Measurements from ENCODE around the gene YEATS4.

DNA sequence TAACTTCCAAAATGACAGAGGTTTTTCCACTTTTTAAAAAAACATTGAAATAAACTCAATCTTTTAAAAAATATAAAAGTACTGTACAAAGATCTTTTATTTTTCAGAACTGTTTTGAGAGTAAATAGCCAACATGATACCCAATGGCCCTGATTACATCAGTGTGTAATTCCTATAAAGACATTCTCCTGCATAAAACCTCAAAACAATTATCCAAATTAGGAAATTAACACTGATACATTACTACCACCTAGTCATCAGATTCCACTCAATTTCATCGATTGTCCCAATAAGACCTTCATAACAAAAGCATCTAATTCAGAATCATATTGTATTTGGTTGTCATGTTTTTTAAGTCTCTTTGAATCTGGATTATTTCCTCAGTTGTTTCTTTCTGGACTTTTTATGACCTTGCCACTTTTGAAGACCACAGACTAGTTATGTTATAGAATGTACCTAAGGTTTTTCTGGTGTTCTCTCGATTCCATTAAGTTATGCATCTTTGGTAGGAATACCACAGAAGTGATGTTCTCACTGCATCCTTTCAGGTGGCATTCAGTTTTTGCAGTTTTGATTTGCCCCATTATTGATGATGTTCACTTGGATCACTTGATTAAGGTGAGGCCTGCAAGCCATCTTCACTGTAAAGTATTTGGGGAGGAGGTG is 4.0 kb upstream of the YEATS4 start:
- TF ChIP-seq, protein P1, sequence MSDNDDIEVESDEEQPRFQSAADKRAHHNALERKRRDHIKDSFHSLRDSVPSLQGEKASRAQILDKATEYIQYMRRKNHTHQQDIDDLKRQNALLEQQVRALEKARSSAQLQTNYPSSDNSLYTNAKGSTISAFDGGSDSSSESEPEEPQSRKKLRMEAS (IDR thresholded peaks at IDR 0.05), result no peak
- TF ChIP-seq RAD21 (IDR thresholded peaks at IDR 0.05; ENCODE audit: low read depth) (no peak), EP300 (IDR thresholded peaks at IDR 0.05; ENCODE audit: borderline replicate concordance) (no peak)

Measured in Ishikawa (cell line).